HG03565 (cell line): ENCODE results near the gene NEK11.
"Not testable (repeated sequence)": the region's sequence is repeated elsewhere in the genome, so short reads cannot be mapped to it uniquely, and the experiment has no call there.

Experiments used
- ATAC-seq: cut with Tn5 transposase; IDR thresholded peaks from one replicate; pipeline ENCODE4 v1.9.1; 2021; ENCODE audit warnings: mild to moderate bottlenecking, moderate library complexity; ENCODE audit not compliant: unreplicated experiment

The NEK11 gene

DNA sequence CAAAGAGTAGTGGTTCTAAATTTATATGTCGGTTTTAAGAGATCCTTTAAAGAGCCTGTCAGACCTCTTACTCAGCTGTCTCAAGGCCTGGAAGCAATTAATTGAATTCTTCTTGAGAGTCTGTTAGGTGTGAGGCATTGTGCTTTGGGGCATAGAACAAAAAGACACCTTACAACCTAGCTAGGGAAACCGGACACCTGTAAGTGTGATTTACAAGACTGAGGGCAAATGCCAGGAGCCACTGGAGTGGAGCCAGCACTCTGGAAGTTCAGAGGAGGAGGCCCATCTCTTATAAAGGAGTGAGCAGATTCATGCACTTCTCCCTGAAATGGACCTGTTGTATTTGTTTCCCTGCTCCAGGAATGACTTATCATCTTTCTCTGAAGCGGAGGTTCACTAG, 257.2 kb downstream of the NEK11 start:
- ATAC-seq: no peak

DNA sequence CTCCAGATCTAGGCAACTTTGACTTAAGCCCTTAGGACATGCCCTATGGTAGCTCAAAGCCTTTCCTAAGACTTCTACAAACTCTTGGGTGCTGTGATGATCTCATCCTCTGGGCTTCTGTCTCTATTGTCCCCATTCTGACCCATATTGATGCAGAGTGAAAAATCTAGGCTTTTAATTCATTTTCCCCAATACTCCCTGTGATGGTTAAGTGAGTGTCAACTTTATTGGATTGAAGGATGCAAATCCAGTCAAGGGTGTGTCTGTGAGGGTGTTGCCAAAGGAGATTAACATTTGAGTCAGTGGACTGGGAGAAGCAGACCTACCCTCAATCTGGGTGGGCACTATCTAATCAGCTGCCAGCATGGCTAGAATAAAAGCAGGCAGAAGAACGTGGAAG, 257.6 kb downstream of the NEK11 start:
- ATAC-seq: no peak

DNA sequence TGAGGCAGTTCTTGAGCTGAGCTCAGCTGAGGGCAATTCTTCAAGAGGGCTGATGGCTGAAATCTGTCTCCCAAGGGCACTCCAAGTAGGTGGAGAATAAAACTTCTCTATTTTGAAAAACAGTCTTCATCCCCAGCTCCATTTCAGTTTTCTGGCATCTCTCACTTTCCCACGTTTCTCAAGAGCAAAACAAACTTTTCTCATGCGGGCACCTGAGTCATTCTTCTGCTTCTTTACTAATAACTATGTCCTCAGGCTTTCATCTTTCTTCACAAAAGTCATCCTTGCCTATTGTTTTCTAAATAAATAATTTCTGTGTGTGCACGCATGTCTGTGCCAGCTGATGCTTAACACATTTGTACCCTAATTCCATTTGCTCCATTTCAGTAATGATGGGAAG, 258.8 kb downstream of the NEK11 start:
- no peak for ATAC-seq

DNA sequence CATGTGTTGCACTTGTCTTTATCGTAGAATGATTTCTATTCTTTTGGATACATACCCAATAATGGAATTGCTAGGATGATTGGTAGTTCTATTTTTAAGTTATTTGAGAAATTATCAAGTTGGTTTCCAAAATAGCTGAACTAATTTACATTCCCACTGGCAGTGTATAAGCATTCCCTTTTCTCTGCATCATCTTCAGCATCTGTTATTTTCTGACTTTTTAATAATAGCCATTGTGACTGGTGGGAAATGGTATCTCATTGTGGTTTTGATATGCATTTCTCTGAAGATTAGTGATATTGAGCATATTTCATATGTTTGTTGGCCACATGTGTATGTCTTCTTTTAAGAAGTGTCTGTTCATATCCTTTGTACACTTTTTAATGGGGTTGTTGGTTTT, 273.2 kb downstream of the NEK11 start:
- no peak for ATAC-seq

DNA sequence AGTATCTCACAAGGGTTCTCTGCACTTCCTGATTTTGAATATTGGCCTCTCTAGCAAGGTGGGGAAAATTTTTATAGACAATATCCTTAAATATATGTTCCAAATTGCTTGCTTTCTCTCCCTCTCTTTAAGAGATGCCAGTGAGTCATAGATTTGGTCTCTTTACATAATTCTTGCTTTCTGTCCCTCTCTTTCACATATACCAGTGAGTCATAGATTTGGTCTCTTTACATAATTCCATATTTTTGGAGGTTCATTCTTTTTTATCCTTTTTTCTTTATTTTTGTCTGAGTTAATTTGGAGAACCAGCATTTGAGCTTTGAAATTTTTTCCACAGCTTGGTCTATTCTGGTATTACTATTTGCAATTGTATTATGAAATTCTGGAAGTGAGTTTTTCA, 277.2 kb downstream of the NEK11 start:
- ATAC-seq: no peak

DNA sequence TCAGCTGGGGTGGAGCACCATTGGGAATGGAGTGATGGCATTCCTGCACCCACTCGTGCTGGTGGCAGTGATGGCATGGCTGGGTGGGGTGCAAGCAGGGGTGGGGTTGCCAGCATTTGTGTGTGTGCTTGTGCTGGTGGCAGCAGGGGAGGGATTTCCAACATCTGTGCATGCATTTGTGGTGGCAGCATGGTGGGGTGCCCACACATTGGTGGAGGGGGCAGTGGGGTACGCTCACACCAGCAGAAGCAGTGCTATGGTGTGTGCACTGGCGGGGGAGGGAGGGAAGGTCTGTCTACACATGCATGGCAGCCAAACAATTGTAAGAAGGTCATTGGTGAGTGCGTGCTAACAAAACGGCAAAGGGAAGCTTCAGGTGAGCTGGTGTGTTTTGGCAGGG, 278.2 kb downstream of the NEK11 start:
- no peak for ATAC-seq

DNA sequence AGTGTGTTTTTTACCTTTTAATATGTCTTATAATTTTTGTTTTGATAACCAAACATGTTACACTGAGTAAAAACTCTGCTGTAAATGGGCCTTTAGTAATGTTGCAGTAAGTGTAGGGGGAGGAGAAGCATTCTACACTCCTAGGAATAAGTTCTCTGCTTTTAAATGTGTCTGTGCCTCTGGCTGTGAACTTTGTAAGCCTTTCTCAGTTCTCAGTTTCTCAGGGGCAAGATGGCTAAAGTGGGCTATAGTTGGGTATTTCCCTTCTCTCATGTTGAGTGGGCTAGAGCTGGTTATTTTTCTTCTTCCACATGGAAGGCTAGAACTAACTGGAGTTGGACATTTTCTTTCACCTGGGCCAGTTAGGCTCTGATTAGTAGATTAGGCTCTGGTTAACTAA, 279.6 kb downstream of the NEK11 start:
- ATAC-seq: no peak

DNA sequence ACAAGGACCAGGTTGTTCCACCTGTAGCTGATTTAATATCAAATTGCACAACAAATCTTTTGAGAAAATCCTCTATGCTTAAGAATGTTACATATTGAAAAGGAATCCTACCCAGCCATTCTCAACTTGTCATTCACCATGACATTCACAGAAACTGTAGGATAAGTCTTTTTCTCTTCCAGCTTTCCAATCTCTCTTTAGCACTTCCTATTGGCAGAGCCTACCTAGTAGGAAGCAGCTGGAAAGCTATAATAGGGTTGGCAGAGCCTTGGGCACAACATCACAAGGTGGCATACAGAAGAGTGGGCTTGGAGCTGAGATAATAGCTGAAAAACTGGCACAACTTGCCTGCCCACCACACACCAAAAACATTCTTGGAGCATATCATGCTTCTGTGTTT, 287.6 kb downstream of the NEK11 start:
- ATAC-seq: no peak

DNA sequence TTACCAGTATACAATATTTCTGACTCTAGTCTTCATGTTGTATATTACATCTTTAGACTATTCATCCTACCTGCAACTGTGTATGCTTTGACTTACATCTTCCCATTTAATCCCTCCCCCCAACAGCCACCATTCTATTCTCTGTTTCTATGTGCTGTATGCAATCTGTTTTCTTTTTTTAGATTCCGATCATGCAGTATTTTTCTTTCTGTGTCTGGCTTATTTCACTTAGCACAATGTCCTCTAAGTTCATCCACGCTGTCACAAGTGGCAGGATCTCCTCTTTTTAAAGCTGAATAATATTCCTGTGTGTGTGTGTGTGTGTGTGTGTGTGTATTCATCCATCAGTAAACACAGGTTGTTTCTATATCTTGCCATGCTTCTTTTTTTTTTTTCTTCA, 288.5 kb downstream of the NEK11 start:
- no peak for ATAC-seq

DNA sequence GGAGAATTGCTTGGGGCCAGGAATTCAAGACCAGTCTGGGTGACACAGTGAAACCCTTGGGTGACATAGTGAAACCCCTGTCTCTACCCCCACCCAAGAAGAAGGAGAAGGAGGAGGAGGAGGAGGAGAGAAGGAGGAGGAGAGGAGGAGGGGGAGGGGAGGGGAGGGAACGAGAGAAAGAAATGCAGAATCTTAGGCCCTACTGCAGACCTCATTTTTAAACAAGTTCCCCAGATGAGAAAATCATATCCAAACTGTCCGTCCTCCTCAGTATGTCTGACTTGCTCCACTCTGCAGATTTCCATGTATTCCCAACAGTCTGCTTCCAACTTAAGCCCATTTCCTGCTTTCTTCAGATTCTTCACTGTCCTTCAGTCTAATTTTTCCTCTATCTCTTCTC, 291.0 kb downstream of the NEK11 start:
- ATAC-seq: no peak

DNA sequence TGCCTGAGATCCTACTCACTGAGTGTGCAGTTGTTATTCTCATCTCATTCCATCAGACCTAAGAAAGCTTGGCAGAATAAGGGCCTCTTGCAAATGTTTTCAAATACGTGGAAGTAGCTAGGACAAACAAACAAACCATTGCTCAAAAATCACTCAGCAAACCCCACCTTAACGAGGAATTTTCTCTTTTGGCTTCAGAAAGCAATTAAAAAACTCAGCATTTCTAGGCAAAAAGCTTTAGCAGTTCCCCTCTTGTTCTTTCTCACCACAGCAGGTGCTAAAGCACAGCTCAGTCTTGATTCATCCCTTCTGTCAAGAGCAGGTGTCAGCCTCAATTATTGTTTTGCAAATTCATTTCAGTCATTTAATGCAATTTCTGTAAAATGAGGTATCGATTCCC, 296.3 kb downstream of the NEK11 start:
- ATAC-seq: no peak

DNA sequence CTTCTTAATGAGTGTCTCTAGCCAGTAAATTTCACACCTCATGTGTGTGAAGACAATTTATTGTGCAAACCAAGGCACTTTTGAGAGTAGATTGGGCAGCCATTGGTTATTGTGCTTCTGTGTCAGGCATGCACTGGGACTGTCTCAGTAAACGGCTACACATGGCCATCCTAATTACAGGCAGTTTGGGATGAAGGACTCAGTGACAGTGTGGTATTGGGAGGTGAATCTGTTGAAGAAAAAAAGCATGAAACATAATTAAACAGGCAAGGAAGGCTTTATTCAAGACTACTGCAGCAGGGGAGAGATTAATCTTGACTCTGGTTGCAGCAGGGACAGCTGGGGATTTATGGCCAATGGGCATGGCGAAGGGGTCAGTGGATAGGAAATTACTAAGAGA, 297.1 kb downstream of the NEK11 start:
- ATAC-seq: no peak

DNA sequence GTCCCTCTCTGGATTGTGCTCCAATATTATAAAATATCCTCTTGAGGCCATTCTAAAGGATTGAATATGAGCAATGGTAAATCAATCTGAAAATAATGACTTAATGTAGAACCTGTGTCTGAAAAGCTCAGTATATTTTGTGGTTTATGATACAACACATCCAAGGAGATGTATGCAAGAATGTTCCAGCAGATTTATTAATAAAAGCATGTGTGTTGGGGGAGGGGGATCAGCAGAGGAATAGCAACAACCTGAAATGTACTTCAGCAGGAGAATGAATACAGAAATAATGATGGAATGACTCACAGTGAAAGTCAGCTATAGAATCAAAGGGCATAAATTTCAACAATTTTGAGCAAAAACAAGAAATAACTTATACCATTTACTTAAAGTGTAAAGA, 298.2 kb downstream of the NEK11 start:
- no peak for ATAC-seq

DNA sequence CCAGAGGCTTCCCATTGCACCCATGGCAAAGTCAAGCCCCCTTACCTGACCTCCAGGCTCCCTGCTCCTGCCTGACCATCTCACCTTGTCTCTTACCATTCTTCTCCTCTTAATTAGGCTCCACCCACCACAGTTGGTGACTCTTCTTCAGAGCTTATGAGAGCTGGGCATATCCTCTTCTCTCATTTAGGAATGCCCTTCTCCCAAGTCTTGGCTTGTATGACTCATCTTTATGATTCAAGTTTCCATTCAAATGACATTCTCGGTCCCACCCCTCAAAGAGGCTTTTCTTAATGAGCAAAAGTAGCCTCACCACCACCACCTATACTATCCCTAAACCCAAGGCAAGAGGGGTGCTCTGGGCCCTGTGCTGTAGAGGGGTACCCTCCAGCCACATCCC, 299.6 kb downstream of the NEK11 start:
- no peak for ATAC-seq

DNA sequence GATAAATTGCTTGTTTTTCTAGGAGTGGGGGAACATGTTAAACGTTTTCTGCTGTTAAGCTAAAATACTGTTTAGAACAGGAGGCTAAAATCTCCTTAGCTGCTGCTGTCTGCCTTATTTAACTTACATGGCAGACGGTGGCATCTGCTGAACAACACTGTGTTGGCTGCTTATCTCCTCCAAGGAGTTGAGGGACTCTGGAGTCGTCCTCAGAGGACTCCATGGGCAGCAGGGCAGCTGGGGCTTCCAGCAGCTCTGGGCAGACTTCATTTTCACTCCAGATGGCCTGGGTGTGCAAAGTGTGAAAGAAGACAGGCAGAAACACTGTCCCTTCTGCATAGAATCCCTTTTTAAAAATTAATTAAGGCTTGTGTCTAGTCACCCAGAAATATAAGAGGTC, 302.0 kb downstream of the NEK11 start:
- ATAC-seq: no peak

DNA sequence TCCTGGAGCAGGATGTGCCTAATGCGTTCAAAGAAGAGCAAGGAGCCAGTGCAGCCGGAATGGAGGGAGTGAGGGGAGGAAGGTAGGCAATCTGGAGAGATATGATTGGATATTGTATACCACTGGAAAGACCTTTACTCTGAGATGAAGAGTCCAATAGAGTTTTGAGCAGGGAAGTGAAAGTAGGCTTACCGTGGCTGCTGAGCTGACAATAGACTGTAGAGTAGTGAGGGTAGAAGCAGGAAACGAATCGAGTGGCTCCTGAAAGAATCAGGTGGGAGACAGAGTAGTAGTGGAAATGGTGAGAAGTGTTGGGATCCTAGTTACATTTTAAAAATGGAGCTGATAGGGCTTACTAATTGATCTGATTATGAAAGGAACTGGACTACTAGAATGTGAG, 303.1 kb downstream of the NEK11 start:
- peak; percentile 69 for ATAC-seq

DNA sequence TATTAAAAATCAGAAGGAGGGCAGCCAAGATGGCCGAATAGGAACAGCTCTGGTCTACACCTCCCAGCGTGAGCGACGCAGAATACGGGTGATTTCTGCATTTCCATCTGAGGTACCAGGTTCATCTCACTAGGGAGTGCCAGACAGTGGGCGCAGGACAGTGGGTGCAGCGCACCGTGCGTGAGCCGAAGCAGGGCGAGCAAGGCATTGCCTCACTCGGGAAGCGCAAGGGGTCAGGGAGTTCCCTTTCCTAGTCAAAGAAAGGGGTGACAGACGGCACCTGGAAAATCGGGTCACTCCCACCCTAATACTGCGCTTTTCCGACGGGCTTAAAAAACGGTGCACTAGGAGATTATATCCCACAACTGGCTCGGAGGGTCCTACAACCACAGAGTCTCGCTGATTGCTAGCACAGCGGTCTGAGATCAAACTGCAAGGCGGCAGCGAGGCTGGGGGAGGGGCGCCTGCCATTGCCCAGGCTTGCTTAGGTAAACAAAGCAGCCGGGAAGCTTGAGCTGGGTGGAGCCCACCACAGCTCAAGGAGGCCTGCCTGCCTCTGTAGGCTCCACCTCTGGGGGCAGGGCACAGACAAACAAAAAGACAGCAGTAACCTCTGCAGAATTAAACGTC, 304.9 kb downstream of the NEK11 start:
- not testable (repeated sequence) for ATAC-seq

DNA sequence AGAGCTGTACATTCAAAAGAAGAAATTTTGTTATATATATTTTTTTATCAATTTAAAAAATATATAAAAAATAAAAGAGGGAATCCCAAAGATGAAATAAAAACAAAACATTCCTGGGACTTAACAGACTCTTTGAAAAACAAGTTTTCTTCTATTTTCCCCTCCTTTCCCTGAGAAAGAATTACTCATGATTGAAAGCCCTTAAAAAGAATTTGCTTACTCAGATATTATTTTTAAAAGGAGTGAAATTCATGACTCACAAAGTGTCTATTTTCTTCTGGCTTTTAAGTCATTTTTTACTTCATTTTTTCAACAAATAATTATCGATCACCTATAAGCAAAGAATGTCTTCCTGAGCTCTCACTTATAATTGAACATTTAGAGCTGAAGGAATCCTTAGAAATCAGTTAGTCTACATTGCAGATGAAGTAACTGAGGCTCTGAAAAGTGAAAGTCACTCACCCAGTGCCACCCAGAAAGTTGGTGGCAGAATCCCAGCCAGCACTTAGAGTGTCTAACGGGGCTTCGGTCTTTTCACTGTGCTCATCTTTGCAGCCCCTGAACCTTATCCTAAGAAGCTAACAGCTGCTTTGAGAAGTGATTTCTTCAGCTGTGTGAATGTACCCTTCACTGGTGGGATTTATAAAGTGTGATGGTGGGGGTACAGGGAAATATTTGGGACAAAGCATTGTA, 312.4 kb downstream of the NEK11 start:
- no peak for ATAC-seq

DNA sequence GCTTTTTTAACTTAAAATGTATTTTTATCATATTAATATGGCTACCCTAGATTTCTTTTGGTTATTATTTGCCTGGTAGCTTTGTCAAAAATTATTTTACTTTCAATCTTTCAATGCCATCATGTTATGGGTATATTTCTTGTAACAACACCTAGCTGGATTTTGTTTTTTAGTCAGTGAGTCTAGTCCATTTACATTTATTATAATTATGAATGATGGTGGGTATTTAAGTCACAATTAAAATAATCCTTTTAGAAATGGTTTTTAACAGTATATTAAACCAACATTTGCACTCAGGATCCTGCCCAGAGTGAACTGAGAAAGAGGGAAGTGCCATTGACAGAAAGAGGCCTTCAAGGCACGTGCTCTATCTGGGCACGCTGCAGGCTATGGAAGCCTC, 315.1 kb downstream of the NEK11 start:
- ATAC-seq: no peak

DNA sequence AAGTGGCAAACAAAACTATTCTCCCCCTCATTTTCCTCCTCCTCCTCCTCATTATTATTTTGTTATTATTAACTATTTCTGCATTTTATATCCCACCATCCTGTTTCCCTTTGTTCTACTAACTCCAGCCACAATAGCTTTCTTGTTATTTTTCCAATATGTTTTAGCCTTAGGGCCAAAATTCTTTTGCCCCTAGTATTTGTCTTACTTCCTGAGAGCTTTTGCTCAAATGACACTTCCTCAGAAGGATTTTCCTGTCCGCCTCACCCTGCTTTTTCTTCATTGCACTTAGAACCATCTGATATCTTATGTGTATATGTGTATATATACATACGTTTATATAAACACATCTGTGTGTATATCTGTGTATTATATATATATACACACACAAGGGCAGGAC, 322.2 kb downstream of the NEK11 start:
- no peak for ATAC-seq

DNA sequence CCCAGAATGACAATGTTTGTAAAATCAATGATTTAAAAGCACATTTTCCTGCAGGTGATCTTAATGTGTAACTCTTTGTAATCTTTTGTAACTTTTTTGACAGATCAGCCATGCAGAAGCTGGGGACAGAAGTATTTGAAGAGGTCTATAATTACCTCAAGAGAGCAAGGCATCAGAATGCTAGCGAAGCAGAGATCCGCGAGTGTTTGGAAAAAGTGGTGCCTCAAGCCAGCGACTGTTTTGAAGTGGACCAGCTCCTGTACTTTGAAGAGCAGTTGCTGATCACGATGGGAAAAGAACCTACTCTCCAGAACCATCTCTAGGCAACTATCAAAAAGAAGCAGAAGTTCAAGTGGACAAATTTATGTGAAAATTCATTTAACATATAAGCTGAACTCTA, 322.8 kb downstream of the NEK11 start:
- ATAC-seq: no peak

DNA sequence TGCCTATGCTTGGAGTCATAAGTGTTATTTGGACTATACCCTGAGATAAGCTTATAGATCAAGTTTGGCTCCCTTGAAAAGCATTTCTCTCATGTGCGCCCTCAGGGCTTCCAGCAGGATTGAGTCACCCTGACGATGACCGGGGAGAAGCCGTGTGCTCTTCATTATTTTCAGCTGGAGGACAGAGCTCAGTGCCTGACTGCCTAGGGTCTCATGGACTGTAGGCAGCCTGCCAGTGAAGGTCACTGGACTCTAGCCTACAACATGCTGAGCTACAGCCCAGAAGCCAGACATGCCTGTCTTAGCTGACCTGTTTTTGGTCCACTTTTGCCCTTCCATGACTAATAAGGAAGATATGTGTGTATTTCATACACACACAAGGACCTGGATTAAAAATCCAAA, 323.3 kb downstream of the NEK11 start:
- no peak for ATAC-seq

DNA sequence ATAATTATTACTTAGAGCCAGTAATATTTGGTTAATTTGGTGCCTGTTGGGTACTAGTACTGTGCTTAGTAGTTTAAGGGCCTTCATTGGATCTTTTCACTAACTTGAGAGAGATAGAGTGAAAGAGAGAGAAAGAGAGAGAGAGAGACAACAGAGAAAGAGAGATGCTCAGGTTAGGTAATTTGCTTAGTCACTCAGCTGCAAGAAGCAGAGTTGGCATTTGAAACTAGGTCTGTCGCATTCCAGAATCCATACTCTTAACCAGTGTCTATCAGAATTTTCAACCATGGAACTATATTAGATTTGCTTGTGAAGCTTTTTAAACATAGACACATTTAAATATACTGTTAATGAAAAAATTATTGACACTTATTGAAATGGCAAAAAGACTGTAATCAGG, 323.8 kb downstream of the NEK11 start:
- no peak for ATAC-seq
